H9 (cell line): ENCODE data around the gene SLC38A3. TPM values are rescaled to one million over a fixed set of nuclear protein-coding genes. Genes with fewer than 3 reads are reported as not detected.

ENCODE experiments used
- DNase-seq: peaks from one replicate; pipeline ENCODE4 v3.0.0-alpha.2; 2017
- H2AFZ ChIP-seq: one replicate; pipeline ENCODE4 v1.6.1; 2013; ENCODE audit warnings: mild to moderate bottlenecking, low read length, control low read depth, moderate library complexity
- H2AK5ac ChIP-seq: 2 replicates; pipeline ENCODE4 v1.6.1; 2013; ENCODE audit warnings: low read length, control low read depth, mixed read lengths; ENCODE audit not compliant: insufficient read length
- H2BK120ac ChIP-seq: one replicate; pipeline ENCODE4 v1.6.1; 2013; ENCODE audit warnings: low read depth, mild to moderate bottlenecking, low read length, control low read depth, inconsistent platforms; ENCODE audit not compliant: poor library complexity, severe bottlenecking
- H2BK12ac ChIP-seq: 2 replicates; pipeline ENCODE4 v1.6.1; 2013; ENCODE audit warnings: low read length, control low read depth, mixed read lengths, low read depth; ENCODE audit not compliant: insufficient read length
- H2BK15ac ChIP-seq: 2 replicates; pipeline ENCODE4 v1.6.1; 2013; ENCODE audit warnings: low read depth, low read length, control low read depth
- H2BK20ac ChIP-seq: one replicate; pipeline ENCODE4 v1.6.1; 2013; ENCODE audit warnings: low read depth, mild to moderate bottlenecking, low read length, control low read depth, inconsistent platforms; ENCODE audit not compliant: poor library complexity, severe bottlenecking
- H2BK5ac ChIP-seq: 2 replicates; pipeline ENCODE4 v1.6.1; 2013; ENCODE audit warnings: low read length, control low read depth, mixed read lengths; ENCODE audit not compliant: insufficient read length
- H3K14ac ChIP-seq: 2 replicates; pipeline ENCODE4 v1.6.1; 2013; ENCODE audit warnings: low read length, control low read depth; ENCODE audit not compliant: insufficient read depth
- H3K18ac ChIP-seq: 2 replicates; pipeline ENCODE4 v1.6.1; 2013; ENCODE audit warnings: low read depth, mild to moderate bottlenecking, mixed read lengths, low read length, control low read depth; ENCODE audit not compliant: insufficient read length
- H3K23ac ChIP-seq: 2 replicates; pipeline ENCODE4 v1.6.1; 2013; ENCODE audit warnings: low read length, control low read depth, mixed read lengths, low read depth; ENCODE audit not compliant: insufficient read length
- H3K23me2 ChIP-seq: 2 replicates; pipeline ENCODE4 v1.6.1; 2013; ENCODE audit warnings: low read depth, mild to moderate bottlenecking, mixed read lengths, low read length, control low read depth; ENCODE audit not compliant: insufficient read length, poor library complexity, severe bottlenecking
- H3K27ac ChIP-seq: 2 replicates; pipeline ENCODE4 v1.5.1; 2013; ENCODE audit warnings: low read length, control low read depth, mixed read lengths, low read depth; ENCODE audit not compliant: insufficient read length
- H3K27me3 ChIP-seq: 2 replicates; pipeline ENCODE4 v1.6.1; 2013; ENCODE audit warnings: low read length, control low read depth, inconsistent platforms; ENCODE audit not compliant: insufficient read depth
- H3K4ac ChIP-seq: 2 replicates; pipeline ENCODE4 v1.6.1; 2013; ENCODE audit warnings: low read depth, mild to moderate bottlenecking, control low read depth, inconsistent platforms, low read length, moderate library complexity
- H3K4me1 ChIP-seq: 2 replicates; pipeline ENCODE4 v1.6.1; 2013; ENCODE audit warnings: low read length, control low read depth, inconsistent platforms; ENCODE audit not compliant: insufficient read depth
- H3K4me2 ChIP-seq: 2 replicates; pipeline ENCODE4 v1.6.1; 2013; ENCODE audit warnings: low read length, control low read depth, mixed read lengths; ENCODE audit not compliant: insufficient read length, insufficient read depth
- H3K56ac ChIP-seq: 2 replicates; pipeline ENCODE4 v1.6.1; 2013; ENCODE audit warnings: low read depth, mild to moderate bottlenecking, mixed read lengths, low read length, control low read depth; ENCODE audit not compliant: insufficient read length
- H3K79me1 ChIP-seq: 2 replicates; pipeline ENCODE4 v1.6.1; 2013; ENCODE audit warnings: low read depth, mild to moderate bottlenecking, moderate library complexity, low read length, control low read depth, inconsistent platforms; ENCODE audit not compliant: insufficient read depth, poor library complexity, severe bottlenecking
- H3K79me2 ChIP-seq: 2 replicates; pipeline ENCODE4 v1.6.1; 2013; ENCODE audit warnings: low read length, control low read depth, inconsistent platforms; ENCODE audit not compliant: insufficient read depth
- H3K9ac ChIP-seq: 2 replicates; pipeline ENCODE4 v1.6.1; 2013; ENCODE audit warnings: low read length, control low read depth, mixed read lengths; ENCODE audit not compliant: insufficient read length; ENCODE audit errors: extremely low read depth
- H3K9me3 ChIP-seq: one replicate; pipeline ENCODE4 v1.6.1; 2013; ENCODE audit warnings: low read depth, low read length, inconsistent platforms; ENCODE audit not compliant: control insufficient read depth
- H3T11ph ChIP-seq: one replicate; pipeline ENCODE4 v1.6.1; 2013; ENCODE audit warnings: mild to moderate bottlenecking, low read length, control low read depth, inconsistent platforms
- H4K20me1 ChIP-seq: one replicate; pipeline ENCODE4 v1.6.1; 2013; ENCODE audit not compliant: control insufficient read depth, insufficient read length, insufficient read depth
- H4K5ac ChIP-seq: 2 replicates; pipeline ENCODE4 v1.6.1; 2013; ENCODE audit warnings: low read depth, mild to moderate bottlenecking, mixed read lengths, low read length, control low read depth; ENCODE audit not compliant: insufficient read length
- H4K8ac ChIP-seq: replicated peaks from 2 replicates; pipeline ENCODE4 v1.6.1; 2013; ENCODE audit warnings: low read length, control low read depth, mixed read lengths, low read depth; ENCODE audit not compliant: insufficient read length
- H4K91ac ChIP-seq: 2 replicates; pipeline ENCODE4 v1.6.1; 2013; ENCODE audit warnings: low read depth, mild to moderate bottlenecking, moderate library complexity, mixed read lengths, low read length, control low read depth; ENCODE audit not compliant: insufficient read length
- H3K27ac Mint-ChIP-seq, 3 experiments: 2 replicates in 2 of 3; 3 replicates in 1 of 3; pipeline ENCODE4 v1.8.0; 2020 to 2021; ENCODE audit warnings: mixed read lengths in 3 of 3, mild to moderate bottlenecking in 1 of 3, moderate library complexity in 1 of 3
- H3K27me3 Mint-ChIP-seq: 2 replicates; pipeline ENCODE4 v1.8.0; 2021; ENCODE audit warnings: low read depth, mild to moderate bottlenecking, moderate library complexity, mixed read lengths
- H3K36me3 Mint-ChIP-seq, 3 experiments: 2 replicates in 2 of 3; 3 replicates in 1 of 3; pipeline ENCODE4 v1.8.0; 2020 to 2021; ENCODE audit warnings: low read depth in 3 of 3, mixed read lengths in 3 of 3; ENCODE audit not compliant: insufficient read depth in 1 of 3
- H3K4me1 Mint-ChIP-seq, 2 experiments: 2 replicates each; pipeline ENCODE4 v1.8.0; 2020; ENCODE audit warnings: mixed read lengths in 2 of 2
- H3K4me3 Mint-ChIP-seq, 2 experiments: 2 replicates in 1 of 2; 3 replicates in 1 of 2; pipeline ENCODE4 v1.8.0; 2020 to 2021; ENCODE audit warnings: mild to moderate bottlenecking in 2 of 2, mixed read lengths in 2 of 2, moderate library complexity in 1 of 2
- H3K9me3 Mint-ChIP-seq, 2 experiments: 2 replicates in 1 of 2; 3 replicates in 1 of 2; pipeline ENCODE4 v1.8.0; 2020; ENCODE audit warnings: mild to moderate bottlenecking in 2 of 2, mixed read lengths in 2 of 2, moderate library complexity in 1 of 2
- CTCF ChIP-seq: fragments of 200-600 bp; sonication (generic); conservative IDR thresholded peaks from 3 replicates; pipeline ENCODE4 v1.8.0; 2021; ENCODE audit warnings: antibody characterized with exemption, mild to moderate bottlenecking
- WGBS: extraction: QIAGEN DNeasy Blood & Tissue Kit; methylation state at CpG from one replicate; pipeline ENCODE4 v1.1.7; 2013; ENCODE audit warnings: missing lambda C conversion rate, low lambda C conversion rate, mixed read lengths; ENCODE audit not compliant: insufficient read length; ENCODE audit errors: extremely low coverage; 5-methylcytosine and 5-hydroxymethylcytosine counted together
- total RNA-seq: library from RNA; stranded (reverse); gene quantifications from 2 replicates; pipeline ENCODE4 v1.2.1, GENCODE V29; 2021

The SLC38A3 gene
- total RNA-seq, 1 experiment from 2014 or later = 1.4 TPM

GRCh38 chr3:50185230-50185629, 19.8 kb upstream of the SLC38A3 start:
- no peak for TF ChIP-seq CTCF
- no CpG with 5 or more reads among the region's 4 CpGs for WGBS
- no peak overlapping the region for H2BK15ac ChIP-seq
- no peak overlapping the region for H3K4me2 ChIP-seq
- Mint-ChIP-seq H3K27ac (no peak overlapping the region), H3K4me3 (no peak overlapping the region), H3K4me1 (peaks cover 3 to 5% of the 10 kb centered on the region in 2 experiments; a peak in 3 of 4 replicates), H3K9me3 (no peaks in the 10 kb centered on the region), H3K36me3 (peaks cover 25 to 33% (median 32%) of the 10 kb centered on the region in 3 experiments), H3K27me3 (no peaks in the 10 kb centered on the region)
- no peak overlapping the region for H2BK120ac ChIP-seq
- H3K4me1 ChIP-seq = no peaks in the 10 kb centered on the region
- H4K91ac ChIP-seq = no peak overlapping the region
- no peak overlapping the region for H4K8ac ChIP-seq
- H2AFZ ChIP-seq = no peak overlapping the region
- H4K20me1 ChIP-seq = no peaks in the 10 kb centered on the region
- H3K27me3 ChIP-seq = no peaks in the 10 kb centered on the region
- no peaks in the 10 kb centered on the region for H3K79me2 ChIP-seq
- no peak overlapping the region for H3K23ac ChIP-seq
- no peak overlapping the region for H3K4ac ChIP-seq
- H3K9me3 ChIP-seq = no peaks in the 10 kb centered on the region
- H3K23me2 ChIP-seq = no peaks in the 10 kb centered on the region
- H2BK20ac ChIP-seq = no peak overlapping the region
- H2BK5ac ChIP-seq = no peak overlapping the region
- H3K14ac ChIP-seq = no peak overlapping the region
- DNase-seq = no peak
- H3K56ac ChIP-seq = no peak overlapping the region
- H3K18ac ChIP-seq = no peak overlapping the region
- H2BK12ac ChIP-seq = no peak overlapping the region
- no peak overlapping the region for H4K5ac ChIP-seq
- no peak overlapping the region for H3K27ac ChIP-seq
- no peak overlapping the region for H3K9ac ChIP-seq
- H2AK5ac ChIP-seq = no peak overlapping the region
- H3T11ph ChIP-seq = no peak overlapping the region
- no peaks in the 10 kb centered on the region for H3K79me1 ChIP-seq
